Smooth muscle cell of the pulmonary artery (primary cell): ENCODE results near the gene LRRC8A. TPM values are rescaled to one million over a fixed set of nuclear protein-coding genes. Genes with fewer than 3 reads are reported as not detected.

Experiments used
- total RNA-seq: library from RNA; depleted of rRNA; stranded (reverse); fragments of >200 nt; gene quantifications from 2 replicates; pipeline ENCODE4 v1.2.3, GENCODE V29; 2014

Gene LRRC8A
- 57.5 and 76.5 TPM in 2 replicates for total RNA-seq

GRCh38 chr9:128881884-128882676 lies at the start of gene LRRC8A, which contains the start of gene KYAT1:
TSS of gene LRRC8A (plus strand) at chr9:128882133. CDS start at chr9:128907165, 25,032 bp downstream.
TSS of gene KYAT1 (minus strand) at chr9:128881950. CDS start at chr9:128845405, 36,545 bp downstream.

GRCh38 chr9:128920381-128921058 lies 38.6 kb downstream of the LRRC8A start, which contains the start of gene PHYHD1:
TSS of gene PHYHD1 (plus strand) at chr9:128920982. CDS start at chr9:128922324, 1,342 bp downstream.

DNA sequence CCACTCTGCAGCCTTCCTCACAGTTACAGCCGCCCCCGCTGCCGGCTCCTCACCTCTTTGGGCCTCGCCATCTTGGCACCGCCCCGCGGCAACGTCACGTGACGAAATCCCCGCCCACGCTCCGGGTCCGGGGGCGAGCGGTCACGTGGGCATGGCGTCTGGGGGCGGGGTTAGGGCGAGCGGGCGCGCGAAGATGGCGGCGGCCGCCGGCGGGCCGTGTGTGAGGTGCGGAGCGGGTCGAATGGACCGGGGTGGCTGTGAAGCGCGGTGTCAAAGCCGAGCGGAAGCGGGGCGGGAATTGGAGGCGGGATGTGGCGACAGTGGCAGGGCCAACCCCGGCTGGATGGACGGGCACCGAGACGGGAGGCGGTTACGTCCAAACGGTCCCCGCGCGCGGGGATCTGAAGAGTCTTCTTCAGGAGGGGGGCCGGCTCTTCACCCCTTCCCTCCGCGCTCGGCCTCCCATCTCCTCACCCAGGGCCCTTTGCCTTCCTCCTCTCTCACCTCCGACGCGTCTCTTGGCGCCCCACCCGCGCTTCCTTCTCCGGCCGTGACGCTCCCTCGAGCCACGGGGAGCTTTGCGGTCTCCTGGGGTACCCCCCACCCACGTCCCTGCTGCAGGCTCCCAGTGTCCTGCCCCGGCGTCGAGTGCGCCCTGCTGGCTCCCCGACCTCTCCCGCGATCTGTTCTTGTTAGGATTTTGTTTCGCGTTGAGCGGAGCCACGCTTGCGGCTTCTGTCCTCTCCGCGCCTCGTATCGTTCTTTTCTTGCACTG lies 65.8 kb downstream of the LRRC8A start, which contains the start of the genes DOLK and NUP188:
TSS of gene DOLK (minus strand) at position 77 of the 775 bp plus-strand sequence. CDS start 300 bp downstream, outside the sequence.
TSS of gene NUP188 (plus strand) at position 173 of the 775 bp plus-strand sequence. CDS start at position 194, 21 bp downstream.

Other genes starting within 250 kb of the LRRC8A start
- gene DYNC2I2, start 225.3 kb upstream of the LRRC8A start, total RNA-seq: 35.8 and 43.4 TPM in 2 replicates
- gene SET, start 192.9 kb upstream of the LRRC8A start, total RNA-seq: 240 and 280 TPM in 2 replicates
- gene PKN3, start 179.6 kb upstream of the LRRC8A start, total RNA-seq: 0.46 and 0.59 TPM in 2 replicates
- gene ZDHHC12, start 158.0 kb upstream of the LRRC8A start, total RNA-seq: 38.3 and 40.3 TPM in 2 replicates
- 39.9 and 40.9 TPM in 2 replicates for gene ZER1, start 110.2 kb upstream of the LRRC8A start, total RNA-seq
- gene TBC1D13, start 94.9 kb upstream of the LRRC8A start, total RNA-seq: 16.3 and 17.8 TPM in 2 replicates
- 11.7 and 20.8 TPM in 2 replicates for gene ENDOG, start 63.6 kb upstream of the LRRC8A start, total RNA-seq
- gene SPOUT1, start 52.3 kb upstream of the LRRC8A start, total RNA-seq: 18.1 and 25.7 TPM in 2 replicates
- gene KYAT1, start 183 bp upstream of the LRRC8A start, total RNA-seq: 8.1 and 13.3 TPM in 2 replicates
- 4.9 and 9.3 TPM in 2 replicates for gene PHYHD1, start 38.8 kb downstream of the LRRC8A start, total RNA-seq
- gene DOLK, start 65.5 kb downstream of the LRRC8A start, total RNA-seq: 24.9 and 30.9 TPM in 2 replicates
- gene NUP188, start 65.6 kb downstream of the LRRC8A start, total RNA-seq: 43.2 and 70.9 TPM in 2 replicates
- gene SH3GLB2, start 146.2 kb downstream of the LRRC8A start, total RNA-seq: 39.2 and 69.5 TPM in 2 replicates
- gene MIGA2, start 154.5 kb downstream of the LRRC8A start, total RNA-seq: 29.0 and 34.1 TPM in 2 replicates
- 9.7 and 9.8 TPM in 2 replicates for gene DOLPP1, start 199.0 kb downstream of the LRRC8A start, total RNA-seq
- gene CRAT, start 228.7 kb downstream of the LRRC8A start, total RNA-seq: 70.1 and 73.5 TPM in 2 replicates
- 137 and 202 TPM in 2 replicates for gene PTPA, start 229.3 kb downstream of the LRRC8A start, total RNA-seq